Loucy (cell line): ENCODE results near the gene SOX12.

ENCODE experiments used
- CTCF ChIP-seq: fragments of 200-600 bp; sonication (generic); conservative IDR thresholded peaks from 2 replicates; pipeline ENCODE4 v1.5.1; 2014; ENCODE audit warnings: mild to moderate bottlenecking, antibody characterized with exemption, low read length
- EZH2phosphoT487 ChIP-seq: fragments of 200-600 bp; IDR thresholded peaks from 2 replicates; pipeline ENCODE4 v1.6.1; 2018; ENCODE audit warnings: antibody characterized with exemption, mild to moderate bottlenecking, moderate library complexity, borderline replicate concordance

GRCh38 chr20:275791-276190 is 49.6 kb upstream of the SOX12 start:
- TF ChIP-seq CTCF (no peak), EZH2phosphoT487 (no peak)
